Measurements from ENCODE around the gene ARHGAP22.

DNA sequence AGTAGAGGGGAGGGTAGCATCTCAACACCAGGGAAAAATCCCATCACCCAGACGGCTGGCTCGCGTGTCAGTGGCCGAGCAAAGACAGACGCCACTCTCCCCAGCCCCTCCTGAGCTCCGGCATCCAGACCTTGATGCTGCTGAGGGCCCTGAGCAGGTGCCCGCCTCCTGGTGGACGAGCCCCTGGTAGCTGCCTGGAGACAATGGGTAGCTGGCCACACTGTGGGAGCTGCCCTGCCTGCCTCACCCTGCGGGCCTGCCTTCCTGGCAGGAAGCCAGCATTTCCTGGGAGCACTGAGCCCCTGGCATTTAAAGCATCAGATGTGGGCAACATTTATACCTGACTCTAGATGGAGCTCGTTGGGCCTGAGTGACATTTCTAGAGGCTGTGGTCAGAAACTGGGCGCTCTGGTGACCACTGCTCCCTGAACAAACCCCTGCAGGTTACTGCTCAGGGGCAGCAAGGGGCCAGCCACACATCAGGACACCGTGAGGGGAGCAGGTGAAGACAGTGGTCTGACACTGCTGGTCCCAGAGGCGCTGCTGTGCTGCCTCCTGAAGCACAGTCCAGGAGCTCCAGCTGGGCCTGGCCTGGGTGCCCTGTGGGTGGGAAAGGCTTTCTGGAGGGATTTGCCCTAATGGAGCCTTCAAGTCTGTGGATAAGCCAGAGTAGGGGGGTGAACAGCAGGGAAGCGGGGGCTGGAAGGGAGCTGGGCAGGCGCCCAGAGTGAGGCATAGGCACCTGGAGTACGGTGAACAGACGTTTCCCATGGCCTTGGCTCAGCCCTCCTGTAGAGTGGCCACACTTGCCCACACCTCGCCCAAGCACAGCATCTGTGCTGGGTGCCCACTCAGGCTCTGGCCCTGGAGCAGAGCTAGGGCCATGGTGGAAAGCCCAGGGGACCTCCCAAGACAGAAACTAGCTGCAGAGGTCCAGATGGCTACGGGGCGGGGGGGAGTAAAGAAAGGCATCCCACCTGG lies 159.7 kb downstream of the ARHGAP22 start:
- TF ChIP-seq, protein P1, sequence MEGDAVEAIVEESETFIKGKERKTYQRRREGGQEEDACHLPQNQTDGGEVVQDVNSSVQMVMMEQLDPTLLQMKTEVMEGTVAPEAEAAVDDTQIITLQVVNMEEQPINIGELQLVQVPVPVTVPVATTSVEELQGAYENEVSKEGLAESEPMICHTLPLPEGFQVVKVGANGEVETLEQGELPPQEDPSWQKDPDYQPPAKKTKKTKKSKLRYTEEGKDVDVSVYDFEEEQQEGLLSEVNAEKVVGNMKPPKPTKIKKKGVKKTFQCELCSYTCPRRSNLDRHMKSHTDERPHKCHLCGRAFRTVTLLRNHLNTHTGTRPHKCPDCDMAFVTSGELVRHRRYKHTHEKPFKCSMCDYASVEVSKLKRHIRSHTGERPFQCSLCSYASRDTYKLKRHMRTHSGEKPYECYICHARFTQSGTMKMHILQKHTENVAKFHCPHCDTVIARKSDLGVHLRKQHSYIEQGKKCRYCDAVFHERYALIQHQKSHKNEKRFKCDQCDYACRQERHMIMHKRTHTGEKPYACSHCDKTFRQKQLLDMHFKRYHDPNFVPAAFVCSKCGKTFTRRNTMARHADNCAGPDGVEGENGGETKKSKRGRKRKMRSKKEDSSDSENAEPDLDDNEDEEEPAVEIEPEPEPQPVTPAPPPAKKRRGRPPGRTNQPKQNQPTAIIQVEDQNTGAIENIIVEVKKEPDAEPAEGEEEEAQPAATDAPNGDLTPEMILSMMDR (IDR thresholded peaks at IDR 0.05) = no peak
- no peak for TF ChIP-seq POLR2A (IDR thresholded peaks at IDR 0.05)

All from tibial nerve (tissue), 3 donors.